Measurements from ENCODE around the gene TKT.

Gene TKT

GRCh38 chr3:53190659-53191058 is 65.2 kb downstream of the TKT start:
- Histone ChIP-seq H3K4me1 (ENCODE audit: control insufficient read depth, insufficient read depth, low read length) (peaks cover 15% of the 10 kb centered on the region), H3K27ac (ENCODE audit: insufficient read depth, low read depth, low read length, poor library complexity, severe bottlenecking) (no peak overlapping the region), H3K4me3 (ENCODE audit: insufficient read depth, low read depth, low read length) (no peak overlapping the region), H3K27me3 (ENCODE audit: control insufficient read depth, insufficient read depth, low read length, poor library complexity, severe bottlenecking) (peaks cover 3% of the 10 kb centered on the region), H3K36me3 (ENCODE audit: control insufficient read depth, insufficient read depth, low read length) (no peaks in the 10 kb centered on the region), H3K9me3 (ENCODE audit: control insufficient read depth, low read length) (no peaks in the 10 kb centered on the region)
- 92 to 94% methylated on average over 3 of the region's 3 CpGs for WGBS, 2 experiments

- no peak overlapping the region for H3K27ac ChIP-seq (ENCODE audit: insufficient read depth, low read depth, low read length, poor library complexity, severe bottlenecking)
- 95% methylated on average over 3 of the region's 3 CpGs for WGBS, 2 experiments
- no peak overlapping the region for H3K4me3 ChIP-seq (ENCODE audit: insufficient read depth, low read depth, low read length)
- H3K9me3 ChIP-seq (ENCODE audit: control insufficient read depth, low read length), result no peaks in the 10 kb centered on the region
- H3K4me1 ChIP-seq (ENCODE audit: control insufficient read depth, insufficient read depth, low read length), result peaks cover 10% of the 10 kb centered on the region
- H3K36me3 ChIP-seq (ENCODE audit: control insufficient read depth, insufficient read depth, low read length), result no peaks in the 10 kb centered on the region
- H3K27me3 ChIP-seq (ENCODE audit: control insufficient read depth, insufficient read depth, low read length, poor library complexity, severe bottlenecking), result no peaks in the 10 kb centered on the region
These were observed 66.5 kb downstream of the TKT start for GRCh38 chr3:53189276-53189675.

- H3K27me3 ChIP-seq (ENCODE audit: control insufficient read depth, insufficient read depth, low read length, poor library complexity, severe bottlenecking), result no peaks in the 10 kb centered on the region
- no peak overlapping the region for H3K27ac ChIP-seq (ENCODE audit: insufficient read depth, low read depth, low read length, poor library complexity, severe bottlenecking)
- no peaks in the 10 kb centered on the region for H3K9me3 ChIP-seq (ENCODE audit: control insufficient read depth, low read length)
- H3K4me3 ChIP-seq (ENCODE audit: insufficient read depth, low read depth, low read length), result no peak overlapping the region
- no peaks in the 10 kb centered on the region for H3K36me3 ChIP-seq (ENCODE audit: control insufficient read depth, insufficient read depth, low read length)
- 95% methylated on average over 13 of the region's 13 CpGs for WGBS, 2 experiments
- peaks cover 5% of the 10 kb centered on the region for H3K4me1 ChIP-seq (ENCODE audit: control insufficient read depth, insufficient read depth, low read length)
These were observed 67.1 kb downstream of the TKT start for GRCh38 chr3:53188720-53189119.

GRCh38 chr3:53188136-53188685 is 67.6 kb downstream of the TKT start:
- 90 to 96% methylated on average over 4 to 5 of the region's 5 CpGs for WGBS, 2 experiments
- no peak overlapping the region for H3K27ac ChIP-seq (ENCODE audit: insufficient read depth, low read depth, low read length, poor library complexity, severe bottlenecking)

GRCh38 chr3:53187430-53187829 is 68.4 kb downstream of the TKT start:
- H3K4me1 ChIP-seq (ENCODE audit: control insufficient read depth, insufficient read depth, low read length), result peaks cover 4% of the 10 kb centered on the region
- H3K4me3 ChIP-seq (ENCODE audit: insufficient read depth, low read depth, low read length), result no peak overlapping the region
- WGBS, 2 experiments, result 91 to 94% methylated on average over 4 of the region's 4 CpGs
- H3K27ac ChIP-seq (ENCODE audit: insufficient read depth, low read depth, low read length, poor library complexity, severe bottlenecking), result no peak overlapping the region
- no peaks in the 10 kb centered on the region for H3K9me3 ChIP-seq (ENCODE audit: control insufficient read depth, low read length)
- no peaks in the 10 kb centered on the region for H3K36me3 ChIP-seq (ENCODE audit: control insufficient read depth, insufficient read depth, low read length)
- H3K27me3 ChIP-seq (ENCODE audit: control insufficient read depth, insufficient read depth, low read length, poor library complexity, severe bottlenecking), result no peaks in the 10 kb centered on the region

More at GRCh38 chr3:53188136-53188685, 67.6 kb downstream of the TKT start:
- Histone ChIP-seq H3K27me3 (ENCODE audit: control insufficient read depth, insufficient read depth, low read length, poor library complexity, severe bottlenecking) (no peaks in the 10 kb centered on the region), H3K4me1 (ENCODE audit: control insufficient read depth, insufficient read depth, low read length) (no peaks in the 10 kb centered on the region), H3K9me3 (ENCODE audit: control insufficient read depth, low read length) (no peaks in the 10 kb centered on the region), H3K4me3 (ENCODE audit: insufficient read depth, low read depth, low read length) (no peak overlapping the region), H3K36me3 (ENCODE audit: control insufficient read depth, insufficient read depth, low read length) (no peaks in the 10 kb centered on the region)

GRCh38 chr3:53186726-53187125 is 69.1 kb downstream of the TKT start:
- Histone ChIP-seq H3K9me3 (ENCODE audit: control insufficient read depth, low read length) (no peaks in the 10 kb centered on the region), H3K4me1 (ENCODE audit: control insufficient read depth, insufficient read depth, low read length) (peaks cover 4% of the 10 kb centered on the region), H3K27me3 (ENCODE audit: control insufficient read depth, insufficient read depth, low read length, poor library complexity, severe bottlenecking) (no peaks in the 10 kb centered on the region), H3K27ac (ENCODE audit: insufficient read depth, low read depth, low read length, poor library complexity, severe bottlenecking) (no peak overlapping the region), H3K4me3 (ENCODE audit: insufficient read depth, low read depth, low read length) (no peak overlapping the region), H3K36me3 (ENCODE audit: control insufficient read depth, insufficient read depth, low read length) (no peaks in the 10 kb centered on the region)
- WGBS, 2 experiments, result 88 to 95% methylated on average over 8 to 9 of the region's 9 CpGs

GRCh38 chr3:53185761-53186465 is 69.9 kb downstream of the TKT start:
- no peaks in the 10 kb centered on the region for H3K9me3 ChIP-seq (ENCODE audit: control insufficient read depth, low read length)
- H3K36me3 ChIP-seq (ENCODE audit: control insufficient read depth, insufficient read depth, low read length), result no peaks in the 10 kb centered on the region
- no peak overlapping the region for H3K27ac ChIP-seq (ENCODE audit: insufficient read depth, low read depth, low read length, poor library complexity, severe bottlenecking)
- no peak overlapping the region for H3K4me3 ChIP-seq (ENCODE audit: insufficient read depth, low read depth, low read length)
- no peaks in the 10 kb centered on the region for H3K27me3 ChIP-seq (ENCODE audit: control insufficient read depth, insufficient read depth, low read length, poor library complexity, severe bottlenecking)
- 92 to 96% methylated on average over 20 of the region's 20 CpGs for WGBS, 2 experiments
- peaks cover 4% of the 10 kb centered on the region for H3K4me1 ChIP-seq (ENCODE audit: control insufficient read depth, insufficient read depth, low read length)

GRCh38 chr3:53184701-53185100 is 71.1 kb downstream of the TKT start:
- no peak overlapping the region for H3K4me3 ChIP-seq (ENCODE audit: insufficient read depth, low read depth, low read length)
- no peaks in the 10 kb centered on the region for H3K36me3 ChIP-seq (ENCODE audit: control insufficient read depth, insufficient read depth, low read length)
- WGBS, 2 experiments, result 92 to 95% methylated on average over 7 of the region's 7 CpGs

GRCh38 chr3:53183514-53183913 is 72.3 kb downstream of the TKT start:
- H3K27me3 ChIP-seq (ENCODE audit: control insufficient read depth, insufficient read depth, low read length, poor library complexity, severe bottlenecking), result no peaks in the 10 kb centered on the region
- peaks cover 4% of the 10 kb centered on the region for H3K4me1 ChIP-seq (ENCODE audit: control insufficient read depth, insufficient read depth, low read length)
- H3K4me3 ChIP-seq (ENCODE audit: insufficient read depth, low read depth, low read length), result no peak overlapping the region
- no peak overlapping the region for H3K27ac ChIP-seq (ENCODE audit: insufficient read depth, low read depth, low read length, poor library complexity, severe bottlenecking)
- H3K9me3 ChIP-seq (ENCODE audit: control insufficient read depth, low read length), result no peaks in the 10 kb centered on the region
- 94 to 96% methylated on average over 9 of the region's 9 CpGs for WGBS, 2 experiments
- H3K36me3 ChIP-seq (ENCODE audit: control insufficient read depth, insufficient read depth, low read length), result no peaks in the 10 kb centered on the region

More at GRCh38 chr3:53184701-53185100, 71.1 kb downstream of the TKT start:
- H3K4me1 ChIP-seq (ENCODE audit: control insufficient read depth, insufficient read depth, low read length), result peaks cover 4% of the 10 kb centered on the region
- H3K27ac ChIP-seq (ENCODE audit: insufficient read depth, low read depth, low read length, poor library complexity, severe bottlenecking), result no peak overlapping the region
- H3K27me3 ChIP-seq (ENCODE audit: control insufficient read depth, insufficient read depth, low read length, poor library complexity, severe bottlenecking), result no peaks in the 10 kb centered on the region
- H3K9me3 ChIP-seq (ENCODE audit: control insufficient read depth, low read length), result no peaks in the 10 kb centered on the region

- H3K4me3 ChIP-seq (ENCODE audit: insufficient read depth, low read depth, low read length), result no peak overlapping the region
- H3K9me3 ChIP-seq (ENCODE audit: control insufficient read depth, low read length), result no peaks in the 10 kb centered on the region
- no peaks in the 10 kb centered on the region for H3K36me3 ChIP-seq (ENCODE audit: control insufficient read depth, insufficient read depth, low read length)
- no peaks in the 10 kb centered on the region for H3K27me3 ChIP-seq (ENCODE audit: control insufficient read depth, insufficient read depth, low read length, poor library complexity, severe bottlenecking)
- 80% methylated on average over 20 of the region's 20 CpGs for WGBS, 2 experiments
- peaks cover 4% of the 10 kb centered on the region for H3K4me1 ChIP-seq (ENCODE audit: control insufficient read depth, insufficient read depth, low read length)
- no peak overlapping the region for H3K27ac ChIP-seq (ENCODE audit: insufficient read depth, low read depth, low read length, poor library complexity, severe bottlenecking)
These were observed 73.0 kb downstream of the TKT start for GRCh38 chr3:53182764-53183355.
